ENCODE results near the gene RP2. TPM values are rescaled to one million over a fixed set of nuclear protein-coding genes. Genes with fewer than 3 reads are reported as not detected.

The RP2 gene
- total RNA-seq: 1 to 10 TPM; 5.1 to 8.3 (median 6.3) TPM

GRCh38 chrX:46836701-46837557 lies at the start of gene RP2:
Gene RP2, plus strand, starts transcription at chrX:46837043. Its CDS starts 58 bp downstream, at chrX:46837101.
- peak; percentile 93 to 94 for DNase-seq (ENCODE audit: low spot score in 2 of 2)
- peak in 1 of 2 donors; percentile 13 for TF ChIP-seq CTCF (IDR thresholded peaks at IDR 0.05)
- TF ChIP-seq POLR2AphosphoS5 (IDR thresholded peaks at IDR 0.05): no peak
- peak in 1 of 2 donors; percentile 82 for TF ChIP-seq POLR2A (IDR thresholded peaks at IDR 0.05)
- no peak for TF ChIP-seq EP300 (IDR thresholded peaks at IDR 0.05)
- 45% methylated on average over 41 of the region's 71 CpGs for WGBS

GRCh38 chrX:46788902-46789301 lies 47.9 kb upstream of the RP2 start:
- WGBS: 49% methylated on average over 4 of the region's 4 CpGs
- H3K4me3 ChIP-seq: no peak overlapping the region
- no peaks in the 10 kb centered on the region for H3K9me3 ChIP-seq
- peaks cover 8% of the 10 kb centered on the region for H3K4me1 ChIP-seq
- no peaks in the 10 kb centered on the region for H3K27me3 ChIP-seq
- no peaks in the 10 kb centered on the region for H3K36me3 ChIP-seq
- no peak overlapping the region for H3K27ac ChIP-seq
- no peak for DNase-seq (ENCODE audit: low spot score in 2 of 2)
- no peak for TF ChIP-seq CTCF (IDR thresholded peaks at IDR 0.05)

More at GRCh38 chrX:46836701-46837557, at the start of gene RP2:
- Histone ChIP-seq H3K4me1 (peaks cover 20% of the 10 kb centered on the region), H3K4me3 (peak within 1 kb of the TSS; percentile 73), H3K9me3 (no peaks in the 10 kb centered on the region), H3K27ac (peak within 1 kb of the TSS; percentile 93), H3K36me3 (no peaks in the 10 kb centered on the region), H3K27me3 (no peaks in the 10 kb centered on the region)

- Histone ChIP-seq H3K4me3 (no peak overlapping the region), H3K27ac (peak overlapping the region; percentile 64), H3K9me3 (no peaks in the 10 kb centered on the region), H3K27me3 (no peaks in the 10 kb centered on the region), H3K4me1 (peaks cover 8% of the 10 kb centered on the region), H3K36me3 (no peaks in the 10 kb centered on the region)
- 36% methylated on average over 7 of the region's 7 CpGs for WGBS
- no peak for DNase-seq (ENCODE audit: low spot score in 2 of 2)
- TF ChIP-seq CTCF (IDR thresholded peaks at IDR 0.05): no peak
- no peak for TF ChIP-seq POLR2AphosphoS5 (IDR thresholded peaks at IDR 0.05)
- no peak for TF ChIP-seq EP300 (IDR thresholded peaks at IDR 0.05)
- no peak for TF ChIP-seq POLR2A (IDR thresholded peaks at IDR 0.05)
Observed at GRCh38 chrX:46791927-46792809, 44.7 kb upstream of the RP2 start.

DNA sequence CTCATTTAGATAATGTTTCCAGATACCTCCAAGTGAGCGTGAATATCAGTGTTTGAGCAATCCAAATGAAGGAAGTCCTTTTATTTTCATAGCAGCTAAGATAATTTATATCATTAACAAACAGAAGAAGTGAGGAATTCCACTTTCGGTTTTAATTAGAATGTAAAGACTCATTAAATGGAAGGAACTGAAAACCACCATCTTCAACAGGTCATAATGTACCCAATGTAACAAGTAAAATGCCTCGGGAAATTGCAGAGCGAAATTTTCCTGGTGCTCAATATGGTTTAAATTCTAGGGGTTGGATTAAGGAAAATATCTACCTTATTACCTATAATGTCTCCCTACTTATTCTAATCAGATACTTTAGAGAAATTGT lies 44.0 kb upstream of the RP2 start:
- Histone ChIP-seq H3K27me3 (no peaks in the 10 kb centered on the region), H3K36me3 (no peaks in the 10 kb centered on the region), H3K4me1 (peaks cover 8% of the 10 kb centered on the region), H3K9me3 (no peaks in the 10 kb centered on the region), H3K27ac (peak overlapping the region; percentile 41), H3K4me3 (no peak overlapping the region)
- DNase-seq (ENCODE audit: low spot score in 2 of 2): no peak
- 55% methylated on average over 4 of the region's 4 CpGs for WGBS
- TF ChIP-seq EP300 (IDR thresholded peaks at IDR 0.05) (no peak), POLR2AphosphoS5 (IDR thresholded peaks at IDR 0.05) (no peak), CTCF (IDR thresholded peaks at IDR 0.05) (no peak), POLR2A (IDR thresholded peaks at IDR 0.05) (no peak)
